Common myeloid progenitor, CD34-positive (primary cell): ENCODE data around the gene CACNA2D1.

Experiments
- CTCF ChIA-PET: fragments of 350-600 bp; sonication (Branson Sonifier 250); formaldehyde crosslinking; loops from one replicate; lab custom pipeline; 2021; ENCODE audit warnings: antibody characterized with exemption; lab: Charles Lee
- POLR2A ChIA-PET: fragments of 350-600 bp; sonication (Branson Sonifier 250); formaldehyde crosslinking; loops from one replicate; lab custom pipeline; 2021; ENCODE audit warnings: antibody characterized with exemption; lab: Charles Lee
- DNase-seq, 3 donors: peaks; one replicate each; pipeline versions ENCODE4 v3.0.0 to v3.0.0-alpha.2; 2013
- H3K27ac ChIP-seq, 2 experiments: 1 replicate in 1 of 2; 2 replicates in 1 of 2; pipeline ENCODE4 v1.7.0; 2013; ENCODE audit warnings: inconsistent platforms in 2 of 2, low read length in 2 of 2, mild to moderate bottlenecking in 2 of 2, low read depth in 1 of 2, moderate library complexity in 1 of 2; ENCODE audit not compliant: severe bottlenecking in 2 of 2, insufficient read depth in 1 of 2, poor library complexity in 1 of 2
- H3K27me3 ChIP-seq, 5 experiments: replicated peaks in 2 of 5; 1 replicate in 3 of 5; 2 replicates in 2 of 5; pipeline versions ENCODE4 v1.6.1 to v1.7.0; 2013; ENCODE audit warnings: low read length in 4 of 5, mild to moderate bottlenecking in 2 of 5, moderate library complexity in 2 of 5, inconsistent platforms in 1 of 5; ENCODE audit not compliant: insufficient read depth in 5 of 5, control insufficient read depth in 4 of 5
- H3K36me3 ChIP-seq, 4 experiments: 1 replicate in 2 of 4; 2 replicates in 2 of 4; pipeline versions ENCODE4 v1.6.1 to v1.7.0; 2013; ENCODE audit warnings: low read length in 3 of 4, control low read depth in 1 of 4, mild to moderate bottlenecking in 1 of 4; ENCODE audit not compliant: control insufficient read depth in 4 of 4, insufficient read depth in 4 of 4
- H3K4me1 ChIP-seq, 4 experiments: 1 replicate in 3 of 4; 2 replicates in 1 of 4; pipeline versions ENCODE4 v1.6.1 to v1.7.1; 2013; ENCODE audit warnings: low read length in 3 of 4, mild to moderate bottlenecking in 3 of 4, control low read depth in 1 of 4, inconsistent platforms in 1 of 4, moderate library complexity in 1 of 4; ENCODE audit not compliant: control insufficient read depth in 4 of 4, insufficient read depth in 4 of 4; ENCODE audit errors: control extremely low read depth in 1 of 4
- H3K4me3 ChIP-seq, 7 experiments: 1 replicate in 4 of 7; 2 replicates in 3 of 7; pipeline versions ENCODE4 v1.5.1 to v1.7.0; 2013; ENCODE audit warnings: mild to moderate bottlenecking in 7 of 7, low read length in 6 of 7, moderate library complexity in 6 of 7, inconsistent platforms in 2 of 7, low read depth in 2 of 7, control low read depth in 1 of 7; ENCODE audit not compliant: insufficient read depth in 4 of 7, control insufficient read depth in 1 of 7; ENCODE audit errors: extremely low read depth in 1 of 7
- H3K9me3 ChIP-seq, 5 experiments: 1 replicate in 4 of 5; 2 replicates in 1 of 5; pipeline versions ENCODE4 v1.6.1 to v1.7.1; 2013; ENCODE audit warnings: low read length in 4 of 5, mild to moderate bottlenecking in 2 of 5, inconsistent platforms in 1 of 5, low read depth in 1 of 5, moderate library complexity in 1 of 5; ENCODE audit not compliant: control insufficient read depth in 4 of 5, insufficient read depth in 2 of 5; ENCODE audit errors: control extremely low read depth in 1 of 5
- WGBS: methylation state at CpG from one replicate; pipeline ENCODE4 v1.1.5; 2013; ENCODE audit not compliant: insufficient coverage; 5-methylcytosine and 5-hydroxymethylcytosine counted together

The CACNA2D1 gene

GRCh38 chr7:82468435-82468834 is 24.9 kb upstream of the CACNA2D1 start:
- ChIA-PET CTCF (no interaction called here), POLR2A (no interaction called here)
- Histone ChIP-seq H3K4me1 (no peaks in the 10 kb centered on the region), H3K36me3 (no peaks in the 10 kb centered on the region), H3K9me3 (peaks cover 0 to 2% (median 0%) of the 10 kb centered on the region in 5 experiments), H3K27ac (no peak overlapping the region), H3K4me3 (no peak overlapping the region), H3K27me3 (no peaks in the 10 kb centered on the region)
- 94% methylated on average over 2 of the region's 3 CpGs for WGBS
- DNase-seq: no peak

DNA sequence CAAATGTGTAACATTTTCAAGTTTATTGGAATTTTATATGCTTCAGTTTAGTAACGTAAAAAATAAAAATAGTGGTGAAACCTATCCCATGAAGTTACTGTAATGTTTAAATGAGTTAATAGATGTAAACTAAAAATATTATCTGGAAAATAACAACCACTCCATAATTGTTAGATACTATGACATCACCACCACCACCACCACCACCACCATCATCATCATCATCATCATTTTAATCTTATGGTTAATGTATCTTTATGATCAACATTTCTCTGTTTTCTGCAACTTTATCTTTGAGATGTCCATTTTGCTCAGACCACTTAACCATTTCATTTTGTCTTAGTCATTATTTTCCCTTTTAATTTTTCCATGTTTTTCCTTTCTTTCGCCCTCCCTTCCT is 23.4 kb upstream of the CACNA2D1 start:
- Histone ChIP-seq H3K27me3 (no peaks in the 10 kb centered on the region), H3K27ac (no peak overlapping the region), H3K4me3 (no peak overlapping the region), H3K36me3 (no peaks in the 10 kb centered on the region), H3K9me3 (peaks cover 0 to 2% (median 0%) of the 10 kb centered on the region in 5 experiments), H3K4me1 (no peaks in the 10 kb centered on the region)
- no peak for DNase-seq
- WGBS: no CpG with 5 or more reads among the region's 2 CpGs
- ChIA-PET CTCF (no interaction called here), POLR2A (no interaction called here)

- Histone ChIP-seq H3K27me3 (no peaks in the 10 kb centered on the region), H3K27ac (no peak overlapping the region), H3K36me3 (no peaks in the 10 kb centered on the region), H3K4me1 (no peaks in the 10 kb centered on the region), H3K9me3 (peaks cover 0 to 2% (median 0%) of the 10 kb centered on the region in 5 experiments), H3K4me3 (no peak overlapping the region)
- ChIA-PET POLR2A (interaction anchor here (0.6 kb wide), 1 partner anchor 32 kb away, joined by 3 read pairs; no protein-coding TSS in a partner anchor), CTCF (no interaction called here)
- no CpG with 5 or more reads among the region's 2 CpGs for WGBS
- no peak for DNase-seq
These were observed 20.8 kb upstream of the CACNA2D1 start for GRCh38 chr7:82464372-82464771.

GRCh38 chr7:82455295-82455694 is 11.7 kb upstream of the CACNA2D1 start:
- CTCF ChIA-PET: interaction anchor here (1.1 kb wide), 1 partner anchor 26 kb away, joined by 3 read pairs; no protein-coding TSS in a partner anchor

DNA sequence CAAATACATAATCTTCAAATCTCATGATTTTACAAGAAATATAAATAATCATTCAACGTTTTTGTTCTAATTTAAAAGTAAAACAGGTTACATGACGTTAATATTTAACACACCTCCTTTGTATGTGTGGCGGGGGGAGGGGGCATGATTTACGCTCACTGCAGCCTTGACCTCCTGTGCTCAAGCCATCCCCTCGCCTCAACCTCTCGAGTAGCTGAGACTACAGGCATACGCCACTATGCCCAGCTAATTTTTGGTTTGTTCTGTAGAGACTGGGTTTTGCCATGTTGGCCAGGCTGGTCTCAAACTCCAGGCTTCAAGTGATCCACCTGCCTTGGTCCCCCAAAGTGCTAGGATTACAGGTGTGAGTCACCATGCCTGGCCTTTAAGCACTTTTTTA is 7.2 kb upstream of the CACNA2D1 start:
- DNase-seq: no peak
- Histone ChIP-seq H3K9me3 (no peaks in the 10 kb centered on the region), H3K27me3 (peaks cover 0 to 7% (median 3%) of the 10 kb centered on the region in 5 experiments), H3K4me3 (no peak overlapping the region), H3K27ac (no peak overlapping the region), H3K4me1 (no peaks in the 10 kb centered on the region), H3K36me3 (no peaks in the 10 kb centered on the region)
- POLR2A ChIA-PET: no interaction called here
- 98% methylated on average over 7 of the region's 7 CpGs for WGBS
- CTCF ChIA-PET: interaction anchor here (0.9 kb wide), 1 partner anchor 9 kb away, joined by 3 read pairs; no protein-coding TSS in a partner anchor

More at GRCh38 chr7:82455295-82455694, 11.7 kb upstream of the CACNA2D1 start:
- Histone ChIP-seq H3K4me1 (no peaks in the 10 kb centered on the region), H3K27me3 (peaks cover 0 to 2% (median 0%) of the 10 kb centered on the region in 5 experiments), H3K4me3 (no peak overlapping the region), H3K27ac (no peak overlapping the region), H3K9me3 (no peaks in the 10 kb centered on the region), H3K36me3 (no peaks in the 10 kb centered on the region)
- DNase-seq: no peak
- 100% methylated on average over 1 of the region's 3 CpGs for WGBS
- POLR2A ChIA-PET: interaction anchor here (0.6 kb wide), 1 partner anchor 917 kb away, joined by 3 read pairs; no protein-coding TSS in a partner anchor

- H3K9me3 ChIP-seq: no peaks in the 10 kb centered on the region
- POLR2A ChIA-PET: no interaction called here
- 100% methylated on average over 1 of the region's 2 CpGs for WGBS
- no peaks in the 10 kb centered on the region for H3K36me3 ChIP-seq
- CTCF ChIA-PET: no interaction called here
- H3K27me3 ChIP-seq: peaks cover 0 to 15% (median 9%) of the 10 kb centered on the region in 5 experiments
- no peak overlapping the region for H3K4me3 ChIP-seq
- DNase-seq: no peak
- H3K27ac ChIP-seq: no peak overlapping the region
- no peaks in the 10 kb centered on the region for H3K4me1 ChIP-seq
These were observed 6.3 kb upstream of the CACNA2D1 start for GRCh38 chr7:82449910-82450309.

- Histone ChIP-seq H3K4me1 (peaks cover 0 to 16% (median 13%) of the 10 kb centered on the region in 4 experiments), H3K27me3 (peaks cover 12 to 40% (median 20%) of the 10 kb centered on the region in 5 experiments), H3K36me3 (no peaks in the 10 kb centered on the region), H3K4me3 (no peak overlapping the region), H3K9me3 (no peaks in the 10 kb centered on the region), H3K27ac (no peak overlapping the region)
- POLR2A ChIA-PET: no interaction called here
- CTCF ChIA-PET: no interaction called here
- DNase-seq: no peak
These were observed 3.3 kb upstream of the CACNA2D1 start for GRCh38 chr7:82446897-82447296.
